HG03469 (cell line): ENCODE results near the gene MYO7A.

ENCODE experiments used
- ATAC-seq: cut with Tn5 transposase; IDR thresholded peaks from one replicate; pipeline ENCODE4 v1.9.1; 2021; ENCODE audit warnings: mild to moderate bottlenecking, moderate library complexity, moderate number of reproducible peaks; ENCODE audit not compliant: unreplicated experiment

The MYO7A gene

DNA sequence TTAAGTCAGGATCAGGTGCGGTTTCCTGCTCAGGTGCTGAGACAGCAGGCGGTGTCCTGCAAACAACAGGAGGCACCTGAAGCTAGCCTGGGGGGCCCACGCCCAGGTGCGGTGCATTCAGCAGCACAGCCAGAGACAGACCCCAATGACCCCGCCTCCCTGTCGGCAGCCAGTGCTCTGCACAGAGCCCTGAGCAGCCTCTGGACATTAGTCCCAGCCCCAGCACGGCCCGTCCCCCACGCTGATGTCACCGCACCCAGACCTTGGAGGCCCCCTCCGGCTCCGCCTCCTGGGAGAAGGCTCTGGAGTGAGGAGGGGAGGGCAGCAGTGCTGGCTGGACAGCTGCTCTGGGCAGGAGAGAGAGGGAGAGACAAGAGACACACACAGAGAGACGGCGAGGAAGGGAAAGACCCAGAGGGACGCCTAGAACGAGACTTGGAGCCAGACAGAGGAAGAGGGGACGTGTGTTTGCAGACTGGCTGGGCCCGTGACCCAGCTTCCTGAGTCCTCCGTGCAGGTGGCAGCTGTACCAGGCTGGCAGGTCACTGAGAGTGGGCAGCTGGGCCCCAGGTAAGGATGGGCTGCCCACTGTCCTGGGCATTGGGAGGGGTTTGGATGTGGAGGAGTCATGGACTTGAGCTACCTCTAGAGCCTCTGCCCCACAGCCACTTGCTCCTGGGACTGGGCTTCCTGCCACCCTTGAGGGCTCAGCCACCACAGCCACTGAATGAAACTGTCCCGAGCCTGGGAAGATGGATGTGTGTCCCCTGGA is at the start of gene MYO7A:
Gene MYO7A, plus strand, starts transcription at position 327 of the 772 bp plus-strand sequence. CDS start 2,389 bp downstream, outside the sequence.
- ATAC-seq, result no peak

DNA sequence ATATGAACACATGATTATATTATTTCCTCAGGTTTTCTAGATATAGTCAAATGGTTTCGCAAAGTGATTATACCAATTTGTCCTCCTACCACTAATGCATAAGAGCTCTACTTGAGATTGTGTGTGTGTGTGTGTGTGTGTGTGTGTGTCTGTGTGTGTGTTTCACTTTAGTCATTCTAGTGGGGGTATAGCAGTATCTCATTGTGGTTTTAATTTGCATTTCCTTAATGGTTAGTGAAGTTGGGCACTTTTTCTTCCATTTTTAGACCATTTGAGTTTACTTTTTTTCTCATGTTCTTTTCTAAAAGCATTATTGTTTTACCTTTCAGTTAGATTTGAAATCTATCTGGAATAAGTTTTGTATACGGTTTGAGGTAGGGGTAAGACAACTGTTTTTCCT is 48.4 kb upstream of the MYO7A start:
- ATAC-seq, result no peak

DNA sequence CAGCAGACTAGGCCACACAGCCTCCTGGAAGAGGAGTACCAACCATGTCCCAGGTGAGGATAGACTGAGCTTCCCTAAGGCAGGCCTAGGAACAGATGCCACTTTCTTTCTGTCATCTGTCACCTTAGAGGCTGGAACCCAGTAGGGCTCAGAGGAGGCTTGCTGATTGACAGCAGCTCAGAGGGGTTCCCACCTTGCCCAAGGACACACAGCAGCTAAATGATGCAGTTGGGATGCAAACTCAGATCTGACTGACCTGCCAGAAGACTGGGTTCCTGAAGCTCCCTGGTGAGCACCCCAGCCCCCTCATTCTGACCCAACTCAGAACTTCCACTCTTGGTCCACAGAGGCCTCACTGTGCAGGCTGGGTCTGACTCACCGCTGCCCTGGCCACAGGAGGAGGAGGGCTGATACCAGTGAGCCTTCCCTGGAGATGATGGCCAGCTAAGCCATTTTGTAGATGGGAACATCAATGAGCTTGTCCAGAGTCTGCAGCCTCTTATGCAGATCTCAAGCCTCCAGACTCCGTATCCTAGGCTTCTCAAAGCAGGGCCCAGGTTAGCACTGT is 47.3 kb upstream of the MYO7A start:
- no peak for ATAC-seq

DNA sequence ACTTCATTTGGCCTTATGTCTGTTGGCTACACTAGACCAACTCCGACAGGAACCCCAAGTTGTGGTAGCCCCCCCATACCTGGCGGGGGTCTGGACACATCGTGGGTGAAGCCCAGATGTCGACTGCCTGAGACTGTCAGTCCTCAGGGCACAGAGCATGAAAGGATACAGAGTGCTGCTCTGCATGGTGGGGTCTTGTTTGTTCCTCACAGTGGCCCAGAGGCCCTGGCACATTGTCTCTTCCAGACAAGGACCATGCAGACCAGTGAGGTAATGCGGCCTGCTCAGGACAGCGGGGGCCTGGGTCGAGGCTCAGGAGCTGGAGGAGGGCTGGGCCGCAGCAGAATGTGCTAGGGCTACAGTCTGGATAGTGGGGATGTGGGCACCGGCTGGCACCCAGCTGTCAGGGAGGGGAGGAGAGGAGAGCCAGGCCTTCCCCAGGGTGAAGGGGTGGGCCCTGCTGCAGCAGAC is 46.6 kb upstream of the MYO7A start:
- no peak for ATAC-seq

DNA sequence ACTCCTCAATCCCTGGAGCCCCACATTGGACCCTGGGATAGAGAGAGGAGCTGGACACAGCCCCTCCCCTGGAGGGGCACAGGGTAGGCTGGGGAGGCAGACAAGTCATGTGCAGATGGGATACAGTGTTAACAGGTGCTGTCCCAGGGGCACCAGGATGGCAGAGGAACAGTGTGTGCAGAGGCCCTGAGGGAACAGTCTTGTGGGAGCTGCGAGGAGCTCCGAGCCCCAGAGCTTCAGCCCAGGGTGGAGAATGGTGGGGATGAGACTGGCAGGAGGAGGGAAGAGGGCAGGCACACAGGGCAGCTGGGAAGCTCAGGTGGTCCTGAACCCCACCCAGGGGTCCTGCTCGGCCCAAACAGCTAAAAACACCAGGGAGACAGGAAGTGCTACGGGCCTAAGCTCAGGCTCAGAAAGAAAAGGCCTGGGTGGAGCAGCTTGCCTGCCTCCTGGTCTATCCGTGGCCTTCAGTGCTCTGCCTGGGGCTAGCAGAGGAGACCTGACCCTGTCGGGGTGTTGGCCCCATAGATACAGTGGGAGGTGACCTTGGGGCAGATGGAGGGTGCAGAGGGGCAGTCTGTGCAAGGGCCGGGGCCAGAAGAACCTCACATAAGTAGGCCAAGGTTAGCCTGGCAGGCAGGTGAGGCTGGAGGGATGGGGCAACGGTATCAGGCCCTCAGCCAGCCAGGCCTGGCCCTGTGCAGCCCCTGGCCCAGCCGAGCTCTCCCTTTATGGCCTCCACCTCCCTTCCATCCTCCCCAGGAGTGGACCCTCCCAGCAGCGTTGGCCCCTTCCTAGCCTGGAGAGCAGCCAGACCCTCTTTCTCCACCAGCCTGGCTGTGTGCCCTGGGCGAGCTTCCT is 45.8 kb upstream of the MYO7A start:
- no peak for ATAC-seq

DNA sequence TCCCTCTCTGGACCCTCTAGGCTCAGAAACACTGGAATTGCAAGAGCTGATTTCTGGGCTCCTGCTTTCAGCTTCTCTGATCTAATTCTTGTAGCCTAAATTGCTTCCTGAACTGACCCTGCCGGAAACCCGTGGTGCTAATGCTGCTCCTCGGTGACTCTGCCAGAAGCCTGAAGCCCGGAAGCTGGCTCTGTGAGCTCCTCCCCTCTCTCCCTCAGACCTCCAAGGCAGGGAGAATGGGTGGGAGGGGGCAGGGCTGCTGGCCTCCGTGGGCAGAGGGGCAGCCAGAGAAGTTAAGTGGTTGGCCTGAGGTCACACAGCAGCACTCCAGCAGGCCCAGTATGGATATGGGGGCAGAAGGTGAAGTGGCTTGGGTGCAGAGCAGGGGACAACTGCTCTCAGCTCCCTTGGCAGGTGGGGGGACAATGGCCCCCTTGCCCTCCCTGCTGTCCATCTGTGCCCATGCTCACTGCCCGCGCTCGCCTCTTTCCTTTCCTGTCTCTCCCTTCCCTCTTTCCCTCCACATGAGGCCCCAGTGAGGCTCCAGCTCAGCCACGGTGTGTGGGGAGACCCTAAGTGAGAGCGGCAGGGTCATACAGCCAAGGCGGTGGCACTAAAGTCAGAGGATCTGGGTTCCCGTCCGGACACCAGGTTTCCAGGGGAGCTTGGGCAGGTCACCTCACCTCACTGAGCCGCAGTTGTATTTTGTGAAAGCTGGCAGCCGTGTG is 45.0 kb upstream of the MYO7A start:
- ATAC-seq, result no peak

DNA sequence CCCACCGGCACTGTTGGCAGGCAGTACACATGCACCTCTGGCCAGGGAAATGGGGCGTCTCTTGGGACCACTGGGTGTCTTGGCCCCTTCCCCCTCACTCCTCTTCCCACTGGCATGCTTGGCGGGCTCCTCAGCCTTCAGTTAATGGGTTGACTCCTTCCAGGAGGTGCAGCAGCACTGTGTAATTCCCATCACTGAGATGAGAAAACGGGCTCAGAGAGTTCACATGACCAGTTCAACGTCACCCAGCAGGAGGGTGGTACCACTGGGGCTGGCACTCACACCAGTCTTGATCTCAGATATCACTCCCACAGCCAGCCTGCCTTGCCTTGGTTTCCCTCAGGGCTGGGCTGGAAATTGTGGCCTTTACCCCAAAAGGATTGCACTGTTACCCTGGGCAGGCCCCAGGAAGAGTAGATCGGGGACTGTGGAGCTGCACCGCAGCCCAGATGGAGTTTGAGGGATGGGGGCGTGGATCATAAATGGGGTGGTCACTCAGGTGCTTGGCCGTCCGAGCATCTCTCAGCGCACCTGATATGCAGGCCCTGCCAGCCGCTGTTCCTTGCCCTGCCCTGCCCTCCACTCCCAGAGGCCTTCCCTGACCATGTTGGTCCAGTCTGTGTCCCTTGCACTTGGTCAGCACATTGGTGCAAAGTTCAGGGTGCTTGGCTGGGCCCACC is 44.3 kb upstream of the MYO7A start:
- ATAC-seq, result no peak

DNA sequence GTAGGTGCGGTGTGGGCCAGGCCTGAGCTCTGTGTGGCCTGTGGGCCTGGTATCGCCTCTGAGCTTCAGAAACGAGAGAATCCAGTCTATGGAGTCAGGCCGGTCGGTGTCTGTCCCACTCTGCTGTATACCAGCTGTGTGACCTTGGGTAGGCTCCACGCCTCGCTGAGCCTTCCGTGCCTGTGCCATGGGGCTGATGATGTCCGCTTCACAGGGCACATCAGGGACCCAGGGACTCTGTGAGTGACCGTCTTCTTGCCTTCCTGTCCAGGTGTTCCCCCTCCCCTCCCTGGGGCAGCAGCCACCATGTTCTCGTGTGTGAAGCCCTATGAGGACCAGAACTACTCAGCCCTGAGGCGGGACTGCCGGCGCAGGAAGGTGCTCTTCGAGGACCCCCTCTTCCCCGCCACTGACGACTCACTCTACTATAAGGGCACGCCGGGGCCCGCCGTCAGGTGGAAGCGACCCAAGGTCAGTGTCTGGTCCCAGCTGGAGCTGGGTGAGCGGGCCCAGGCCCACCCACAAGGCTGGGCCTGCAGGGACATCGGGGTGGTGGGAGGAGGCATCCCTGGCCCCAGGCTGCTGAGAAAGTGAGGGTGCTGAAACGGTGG is 43.4 kb upstream of the MYO7A start:
- no peak for ATAC-seq

DNA sequence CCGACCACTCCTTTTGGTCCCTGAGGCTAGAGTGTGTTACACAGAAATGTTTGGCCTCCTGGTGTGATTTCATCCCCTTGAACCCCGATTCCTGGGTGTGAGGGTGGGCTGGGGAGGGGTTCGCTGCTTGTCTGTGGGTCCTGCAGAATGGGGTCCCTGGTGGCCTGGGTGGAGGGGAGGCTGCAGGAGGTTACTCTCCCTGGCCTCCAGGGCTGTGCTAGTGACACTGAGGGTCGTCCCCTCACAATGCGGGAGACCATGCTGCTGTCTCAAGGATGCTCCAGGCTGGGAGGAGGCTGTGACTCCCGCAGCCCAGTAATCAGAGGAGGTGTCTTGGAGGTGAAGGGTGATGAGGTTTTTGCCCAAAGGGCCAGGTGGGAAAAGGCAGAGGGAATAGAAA is 42.4 kb upstream of the MYO7A start:
- no peak for ATAC-seq

DNA sequence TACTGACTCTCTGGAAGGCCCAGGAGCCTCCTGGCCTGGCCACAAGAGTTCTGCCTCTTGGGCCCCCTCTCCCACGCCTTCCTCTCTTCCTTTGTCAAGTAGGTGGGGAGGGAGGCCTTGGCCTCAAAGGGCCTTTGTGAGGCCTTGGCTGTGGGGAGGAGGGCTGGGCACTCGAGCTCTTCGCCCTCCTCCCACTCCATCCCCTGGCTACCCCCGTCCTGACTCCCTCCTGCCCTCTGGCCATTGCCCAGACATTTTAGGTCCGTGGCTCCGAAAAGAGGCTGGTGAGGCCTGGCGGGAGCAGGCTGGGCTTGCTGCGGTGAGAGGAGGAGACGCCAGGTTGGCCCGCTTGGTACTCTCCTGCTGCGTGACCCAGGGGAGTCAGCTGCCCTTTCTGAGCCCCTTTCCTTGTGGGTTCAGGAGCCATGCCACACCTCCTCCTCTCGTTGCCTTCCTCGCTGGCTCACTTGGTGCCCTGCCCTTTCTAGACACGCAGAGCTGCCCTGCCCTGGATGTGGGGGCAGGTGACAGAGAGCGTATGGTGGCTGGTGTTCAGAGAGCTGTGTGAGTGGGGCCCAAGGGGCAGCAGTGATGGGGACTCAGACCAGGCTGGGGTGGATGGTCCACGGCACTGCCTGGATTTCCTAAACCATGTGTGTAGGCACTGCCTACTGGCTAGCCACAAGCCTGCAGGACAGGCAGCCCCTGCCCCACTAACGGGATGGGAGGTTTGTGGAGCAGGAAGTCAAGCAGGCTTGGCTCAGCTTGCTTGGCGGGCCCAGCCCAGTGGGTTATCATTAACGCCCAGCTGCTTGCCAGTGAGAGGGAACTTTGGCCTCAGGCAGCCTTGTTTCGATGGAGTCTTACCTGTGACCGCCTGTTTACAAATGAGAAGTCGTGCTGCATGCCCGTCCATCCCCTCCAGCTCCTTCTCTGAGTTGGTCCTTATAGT is 41.2 kb upstream of the MYO7A start:
- ATAC-seq, result no peak

DNA sequence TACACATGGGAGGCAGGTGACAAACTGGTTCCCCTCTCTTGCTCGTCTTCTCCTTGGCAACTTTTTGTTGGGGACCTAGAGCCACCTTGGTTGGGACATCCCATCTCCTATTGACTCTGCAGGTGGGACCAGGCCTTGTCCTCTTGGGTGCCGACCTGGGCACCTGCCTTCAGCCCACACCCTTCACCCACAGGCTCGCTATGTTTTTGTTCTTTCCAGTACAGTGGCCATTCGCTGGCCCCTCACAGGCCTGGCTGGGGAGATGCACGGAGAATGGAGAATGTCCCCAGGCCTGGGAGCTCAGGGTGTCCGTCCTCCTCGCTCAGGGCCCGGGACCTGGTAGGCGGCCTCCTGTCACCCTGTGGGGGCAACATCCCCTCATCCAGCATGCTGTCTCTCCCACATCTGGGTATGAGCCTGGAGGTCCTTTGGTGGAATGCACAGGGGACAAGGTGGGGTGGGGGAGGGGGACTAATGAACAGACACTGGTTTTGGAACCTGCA is 40.3 kb upstream of the MYO7A start:
- ATAC-seq, result no peak

DNA sequence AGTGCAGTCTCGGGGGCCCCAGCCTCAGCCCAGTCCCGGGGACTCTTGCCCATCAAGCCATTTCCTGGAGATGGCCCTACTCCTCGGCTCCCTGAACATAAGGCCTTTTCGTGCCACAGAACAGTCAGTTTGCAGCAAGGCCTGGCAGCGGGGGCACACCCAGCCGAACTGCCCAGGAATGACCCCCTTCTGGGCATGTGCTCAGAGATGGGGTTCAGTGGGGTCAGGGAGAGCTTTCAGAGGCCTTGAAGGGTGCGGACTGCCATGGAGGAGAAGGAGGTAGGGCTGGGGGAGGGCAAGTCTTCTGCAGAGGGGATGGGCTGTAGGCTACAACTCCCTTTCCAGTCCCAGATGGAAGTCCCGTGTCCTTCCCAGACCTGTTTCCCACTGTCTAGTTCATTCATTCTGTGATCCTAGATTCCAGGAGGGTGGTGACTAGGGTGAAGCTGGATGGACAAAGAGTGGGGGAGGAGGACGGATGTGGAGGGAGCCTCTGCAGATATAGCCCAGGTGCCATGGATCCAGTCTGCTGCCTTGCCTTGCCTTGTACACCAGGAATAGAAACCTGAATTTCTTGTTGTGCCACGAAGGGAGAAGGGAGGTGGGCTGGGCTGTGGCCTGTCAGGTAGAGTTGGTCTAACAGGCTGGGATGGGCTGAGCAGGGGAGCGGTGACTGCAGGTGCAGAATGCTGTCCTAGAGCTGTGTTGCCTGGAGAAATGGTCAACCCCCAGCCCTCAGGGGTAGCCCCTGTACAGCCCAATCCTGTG is 39.6 kb upstream of the MYO7A start:
- ATAC-seq, result no peak

DNA sequence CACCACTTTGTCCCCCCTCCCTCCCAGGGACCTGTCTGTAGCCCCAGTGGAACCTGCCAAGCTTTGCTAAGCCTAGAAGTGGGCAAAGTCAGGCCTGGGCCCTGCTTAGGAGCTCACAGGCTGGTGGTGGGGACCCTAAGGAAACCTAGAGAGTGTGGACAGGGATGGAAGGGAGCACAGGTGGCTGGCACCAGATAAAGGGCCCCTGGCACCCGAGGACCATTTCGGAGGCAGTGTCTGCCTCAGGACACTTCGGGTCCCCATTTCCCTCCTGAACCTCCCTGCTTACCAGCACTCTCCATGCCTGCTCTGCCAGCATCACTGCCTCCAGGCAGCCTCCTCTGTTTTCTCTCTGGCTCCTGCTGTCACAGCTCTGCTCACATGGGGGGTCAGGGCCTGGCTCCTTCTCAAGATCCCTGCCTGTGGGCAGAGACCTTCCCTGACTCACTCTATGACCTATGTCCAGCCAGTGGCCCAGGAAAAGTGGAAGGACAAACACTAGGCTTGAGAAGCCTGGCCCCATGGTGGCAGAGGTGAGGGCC is 39.0 kb upstream of the MYO7A start:
- ATAC-seq, result no peak

DNA sequence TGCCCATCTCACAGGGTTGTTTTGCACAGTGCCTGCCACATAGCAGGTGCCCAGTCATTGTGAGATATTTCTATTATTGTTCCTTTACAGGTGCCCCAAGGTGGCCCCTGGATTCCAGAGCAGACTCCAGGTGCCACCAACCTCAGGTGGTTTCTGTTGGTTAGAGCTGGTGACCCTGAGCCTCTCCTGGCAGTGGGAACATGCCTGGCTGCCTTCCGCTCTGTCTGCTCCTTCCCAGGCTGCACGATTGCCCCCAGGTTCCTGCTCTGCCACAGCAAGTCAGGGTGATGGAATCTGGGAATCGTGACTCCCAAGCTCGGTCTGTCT is 38.0 kb upstream of the MYO7A start:
- ATAC-seq, result no peak

DNA sequence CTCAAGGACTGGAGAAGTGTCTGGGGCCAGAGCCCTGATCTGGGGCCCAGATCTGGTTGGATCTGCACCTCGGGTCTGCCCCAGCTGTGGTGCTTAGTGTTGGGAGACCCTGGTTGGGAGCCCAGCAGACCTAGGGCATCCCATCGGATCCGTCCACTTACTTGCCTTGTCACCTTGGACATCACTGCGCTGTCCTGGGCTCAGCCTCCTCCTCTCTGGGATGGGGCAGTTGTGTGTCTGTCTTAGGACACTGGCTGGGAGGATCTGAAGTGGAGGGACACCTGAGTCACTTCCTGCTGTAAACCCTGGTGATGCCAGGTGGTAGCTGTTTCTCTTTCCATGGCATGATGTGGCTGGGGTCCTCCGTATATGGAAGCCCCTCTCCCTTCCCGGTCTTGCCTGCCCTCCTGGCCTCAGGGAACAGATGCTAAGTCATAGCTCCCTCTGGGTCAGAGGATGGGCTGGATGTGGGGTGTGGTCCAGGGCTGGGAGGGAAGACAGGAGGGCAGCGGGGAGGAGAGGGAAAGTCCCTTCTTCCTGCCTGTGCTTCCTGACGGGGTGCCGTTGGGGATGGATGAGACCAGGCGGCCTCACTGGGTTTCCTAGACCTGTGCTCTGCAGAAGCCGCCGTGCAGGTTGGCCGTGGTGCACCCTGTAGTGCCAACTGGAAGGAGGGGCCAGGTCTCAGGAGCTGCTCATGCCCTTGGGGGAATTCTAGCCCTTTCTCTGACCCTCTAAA is 37.5 kb upstream of the MYO7A start:
- ATAC-seq, result no peak

DNA sequence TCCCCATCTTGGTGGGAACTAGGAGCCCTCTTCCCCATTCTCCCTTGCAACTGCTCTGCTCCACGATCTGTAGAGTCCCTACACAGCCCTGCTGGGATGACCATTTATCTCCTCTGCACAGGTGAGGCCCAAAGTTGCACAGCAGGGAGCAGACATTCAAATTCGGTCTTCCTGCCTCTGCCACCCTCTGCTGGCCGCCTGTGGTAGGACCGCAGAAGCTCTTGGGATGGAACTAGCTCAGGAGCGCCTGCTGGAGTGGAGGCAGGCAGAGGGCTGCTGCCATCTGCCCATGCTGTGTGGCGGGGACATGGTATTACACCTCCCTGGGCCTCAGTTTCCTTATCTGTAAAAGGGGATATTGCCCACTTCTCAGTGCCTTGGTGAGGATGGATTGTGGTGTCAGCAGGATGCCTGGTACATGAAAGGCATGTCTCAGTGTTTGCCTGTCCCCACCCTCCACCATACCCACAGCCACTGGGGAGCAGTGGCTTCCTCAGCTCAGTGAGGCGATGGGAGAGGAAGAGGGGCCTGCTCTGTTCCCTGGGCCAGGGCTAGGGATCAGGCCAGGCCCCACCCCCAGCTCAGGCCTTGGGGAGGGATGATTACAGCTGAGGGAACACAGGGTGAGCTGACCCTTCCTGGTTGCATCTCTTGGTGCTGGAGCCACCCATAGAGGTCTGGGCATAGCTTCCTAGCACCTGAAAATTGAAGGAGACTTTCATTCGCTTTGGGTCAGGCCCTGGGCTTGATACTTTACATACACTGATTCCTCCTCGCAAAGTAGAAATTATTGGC is 36.7 kb upstream of the MYO7A start:
- peak; percentile 72 for ATAC-seq
